Keratinocyte (primary cell): ENCODE results near the gene KRTAP4-4. TPM values are rescaled to one million over a fixed set of nuclear protein-coding genes. Genes with fewer than 3 reads are reported as not detected.
A peak's percentile ranks its signal among the peaks of the same experiment; 100 is the strongest.
"Not testable (repeated sequence)": the region's sequence is repeated elsewhere in the genome, so short reads cannot be mapped to it uniquely, and the experiment has no call there.

Source experiments
- DNase-seq: peaks from one replicate; pipeline ENCODE4 v3.0.0-alpha.2; 2011; ENCODE audit warnings: low read depth, missing footprints, low spot score
- FAIRE-seq: peaks from 2 replicates; lab custom pipeline; 2011; peaks lifted over from hg19 to GRCh38; lab: Jason Lieb, UNC
- H2AFZ ChIP-seq: 2 replicates; pipeline ENCODE4 v1.6.0; 2012; ENCODE audit warnings: low read length, control low read depth, inconsistent platforms; ENCODE audit not compliant: control insufficient read depth
- H3K27ac ChIP-seq: 2 replicates; pipeline ENCODE4 v1.5.1; 2011; ENCODE audit warnings: low read length; ENCODE audit not compliant: control insufficient read depth, insufficient read depth
- H3K27me3 ChIP-seq: 3 replicates; pipeline ENCODE4 v1.6.0; 2011; ENCODE audit warnings: low read length; ENCODE audit not compliant: control insufficient read depth, insufficient read depth; ENCODE audit errors: extremely low read depth
- H3K36me3 ChIP-seq, 2 experiments: 2 replicates in 1 of 2; 3 replicates in 1 of 2; pipeline ENCODE4 v1.5.1; 2011; ENCODE audit warnings: low read length in 2 of 2, mild to moderate bottlenecking in 1 of 2; ENCODE audit not compliant: control insufficient read depth in 2 of 2, insufficient read depth in 2 of 2; ENCODE audit errors: extremely low read depth in 1 of 2
- H3K4me1 ChIP-seq: 3 replicates; pipeline ENCODE4 v1.5.1; 2011; ENCODE audit warnings: low read length; ENCODE audit not compliant: control insufficient read depth, insufficient read depth; ENCODE audit errors: extremely low read depth
- H3K4me2 ChIP-seq: 3 replicates; pipeline ENCODE4 v1.6.0; 2011; ENCODE audit warnings: low read depth, low read length; ENCODE audit not compliant: control insufficient read depth, insufficient read depth; ENCODE audit errors: extremely low read depth
- H3K4me3 ChIP-seq, 3 experiments: fragments of 200-600 bp in 1 of 3; sonication (generic) in 1 of 3; 2 replicates in 2 of 3; 3 replicates in 1 of 3; pipeline ENCODE4 v1.5.1; 2011 to 2016; ENCODE audit warnings: low read length in 3 of 3, mild to moderate bottlenecking in 3 of 3, control low read depth in 2 of 3, inconsistent platforms in 1 of 3, low read depth in 1 of 3, mixed read lengths in 1 of 3, mixed run types in 1 of 3, moderate library complexity in 1 of 3; ENCODE audit not compliant: control insufficient read depth in 2 of 3, insufficient read depth in 2 of 3; ENCODE audit errors: extremely low read depth in 1 of 3
- H3K79me2 ChIP-seq: 2 replicates; pipeline ENCODE4 v1.6.0; 2012; ENCODE audit warnings: low read length; ENCODE audit not compliant: control insufficient read depth, insufficient read depth
- H3K9ac ChIP-seq: 3 replicates; pipeline ENCODE4 v1.6.0; 2011; ENCODE audit warnings: low read length; ENCODE audit not compliant: control insufficient read depth, insufficient read depth; ENCODE audit errors: extremely low read depth
- H3K9me1 ChIP-seq: 3 replicates; pipeline ENCODE4 v1.6.0; 2011; ENCODE audit warnings: low read length; ENCODE audit not compliant: control insufficient read depth, insufficient read depth; ENCODE audit errors: extremely low read depth
- H3K9me3 ChIP-seq: 2 replicates; pipeline ENCODE4 v1.5.1; 2012; ENCODE audit warnings: low read depth, low read length; ENCODE audit not compliant: control insufficient read depth
- H4K20me1 ChIP-seq: 3 replicates; pipeline ENCODE4 v1.6.0; 2011; ENCODE audit warnings: low read length; ENCODE audit not compliant: control insufficient read depth, insufficient read depth; ENCODE audit errors: extremely low read depth
- EZH2 ChIP-seq: IDR thresholded peaks from one replicate; pipeline ENCODE4 v1.6.1; 2012; ENCODE audit warnings: inconsistent platforms, mild to moderate bottlenecking, low read length, moderate library complexity
- dilution Hi-C: fragments of 300-500 bp; cut with MboI; formaldehyde crosslinking; loops from one replicate; pipeline ENCODE4 v1.7.0; 2020; ENCODE audit warnings: low sequenced_read_pairs; ENCODE audit not compliant: extremely low pct_ligation_motif_present
- polyA plus RNA-seq, 5 experiments: library from polyadenylated mRNA; depleted of rRNA in 3 of 5; stranded (reverse) in 3 of 5; stranded (forward) in 1 of 5; unstranded in 1 of 5; fragments of >200 nt; gene quantifications; 1 replicate in 1 of 5; 2 replicates in 3 of 5; 3 replicates in 1 of 5; pipeline versions ENCODE4 v1.2.1 to v1.2.3, GENCODE V29; 2011 to 2012; ENCODE audit warnings: missing spikeins in 2 of 5, low read depth in 1 of 5, low replicate concordance in 1 of 5
- TF ChIP-seq, protein P1 (sequence below), 3 experiments: IDR thresholded peaks in 1 of 3; conservative IDR thresholded peaks in 1 of 3; optimal IDR thresholded peaks in 1 of 3; 2 replicates in 2 of 3; 3 replicates in 1 of 3; pipeline versions ENCODE3 to v1.5.1; 2011; ENCODE audit warnings: low read length in 3 of 3, mild to moderate bottlenecking in 3 of 3, moderate library complexity in 2 of 3, control low read depth in 1 of 3, inconsistent platforms in 1 of 3; ENCODE audit not compliant: insufficient read depth in 2 of 3; ENCODE audit errors: extremely low read depth in 1 of 3

The KRTAP4-4 gene
- polyA plus RNA-seq, 1 donor (not counting 4 experiments of a cell fraction or from before 2014, with no cell fraction given), result not detected

DNA sequence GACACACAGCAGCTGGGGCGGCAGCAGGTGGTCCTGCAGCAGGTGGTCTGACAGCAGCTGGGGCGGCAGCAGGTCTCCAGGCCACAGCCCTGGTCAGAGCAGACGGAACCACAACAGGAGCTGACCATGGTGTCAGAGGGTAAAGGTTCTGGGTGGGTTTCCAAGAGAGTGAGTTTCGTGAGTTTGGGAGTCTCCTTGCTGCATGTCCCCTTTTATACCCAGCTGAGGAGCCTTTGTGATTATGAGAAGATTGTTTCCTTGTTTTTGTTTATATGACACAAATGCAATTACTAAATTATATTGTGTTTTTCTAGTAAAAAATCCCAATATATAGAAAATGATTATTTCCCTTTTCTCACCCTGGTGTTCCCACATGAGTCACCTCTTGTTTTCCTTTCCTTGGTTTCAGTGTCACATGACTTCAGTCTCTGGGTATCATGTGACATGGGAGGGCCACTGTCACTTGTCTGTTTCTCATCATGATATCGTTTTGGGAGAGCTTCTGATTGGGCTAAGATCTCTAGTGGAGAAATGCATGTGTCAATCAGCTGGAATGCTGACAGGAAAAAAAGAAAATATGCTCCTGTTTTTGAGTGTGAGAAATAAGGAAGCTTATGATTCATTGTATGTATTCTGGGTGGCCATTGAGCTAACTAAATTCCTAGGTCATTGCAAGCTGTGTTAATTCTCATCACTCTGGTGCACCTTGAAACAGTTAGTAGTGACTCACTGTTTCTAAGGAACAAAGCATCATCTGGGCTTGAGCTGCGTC lies 20.0 kb downstream of the KRTAP4-4 start, which contains the start of gene KRTAP4-6:
KRTAP4-6 (minus strand) TSS at position 185 of the 772 bp plus-strand sequence; CDS start at position 128, 57 bp downstream.
- Histone ChIP-seq H4K20me1 (no peaks in the 10 kb centered on the region), H3K4me3 (no peak within 1 kb of the TSS), H3K4me1 (peaks cover 8% of the 10 kb centered on the region), H3K27me3 (no peaks in the 10 kb centered on the region), H3K9me1 (no peaks in the 10 kb centered on the region), H3K27ac (peak within 1 kb of the TSS; percentile 59), H3K9ac (no peak within 1 kb of the TSS), H2AFZ (no peak within 1 kb of the TSS), H3K36me3 (no peaks in the 10 kb centered on the region), H3K79me2 (no peaks in the 10 kb centered on the region), H3K4me2 (peak within 1 kb of the TSS; percentile 11), H3K9me3 (peaks cover 8% of the 10 kb centered on the region)
- dilution Hi-C loops, result no loop called here
- no peak for TF ChIP-seq EZH2
- TF ChIP-seq, protein P1, sequence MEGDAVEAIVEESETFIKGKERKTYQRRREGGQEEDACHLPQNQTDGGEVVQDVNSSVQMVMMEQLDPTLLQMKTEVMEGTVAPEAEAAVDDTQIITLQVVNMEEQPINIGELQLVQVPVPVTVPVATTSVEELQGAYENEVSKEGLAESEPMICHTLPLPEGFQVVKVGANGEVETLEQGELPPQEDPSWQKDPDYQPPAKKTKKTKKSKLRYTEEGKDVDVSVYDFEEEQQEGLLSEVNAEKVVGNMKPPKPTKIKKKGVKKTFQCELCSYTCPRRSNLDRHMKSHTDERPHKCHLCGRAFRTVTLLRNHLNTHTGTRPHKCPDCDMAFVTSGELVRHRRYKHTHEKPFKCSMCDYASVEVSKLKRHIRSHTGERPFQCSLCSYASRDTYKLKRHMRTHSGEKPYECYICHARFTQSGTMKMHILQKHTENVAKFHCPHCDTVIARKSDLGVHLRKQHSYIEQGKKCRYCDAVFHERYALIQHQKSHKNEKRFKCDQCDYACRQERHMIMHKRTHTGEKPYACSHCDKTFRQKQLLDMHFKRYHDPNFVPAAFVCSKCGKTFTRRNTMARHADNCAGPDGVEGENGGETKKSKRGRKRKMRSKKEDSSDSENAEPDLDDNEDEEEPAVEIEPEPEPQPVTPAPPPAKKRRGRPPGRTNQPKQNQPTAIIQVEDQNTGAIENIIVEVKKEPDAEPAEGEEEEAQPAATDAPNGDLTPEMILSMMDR (optimal IDR thresholded peaks at IDR 0.05 in 1 of 3, IDR thresholded peaks at IDR 0.05 in 1 of 3, conservative IDR thresholded peaks at IDR 0.05 in 1 of 3; ENCODE audit: extremely low read depth in 1 of 3, insufficient read depth in 2 of 3, low read length in 3 of 3), result no peak
- peak; percentile 91 for DNase-seq
- peak; percentile 97 for FAIRE-seq

DNA sequence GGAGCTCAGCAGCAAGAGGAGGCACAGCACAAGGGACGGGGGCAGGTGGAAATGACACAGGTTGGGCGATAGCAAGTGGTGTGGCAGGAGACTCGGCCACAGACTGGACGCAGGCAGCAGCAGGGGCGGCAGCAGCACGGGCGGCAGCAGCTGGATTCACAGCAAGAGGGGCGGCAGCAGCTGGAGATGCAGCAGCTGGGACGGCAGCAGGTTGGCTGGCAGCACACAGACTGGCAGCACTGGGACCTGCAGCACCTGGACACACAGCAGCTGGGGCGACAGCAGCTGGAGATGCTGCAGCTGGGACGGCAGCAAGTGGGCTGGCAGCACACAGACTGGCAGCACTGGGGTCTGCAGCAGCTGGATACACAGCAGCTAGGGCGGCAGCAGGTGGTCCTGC lies 20.7 kb downstream of the KRTAP4-4 start:
- H3K36me3 ChIP-seq, DNase-seq, H3K9me1 ChIP-seq, FAIRE-seq, H3K4me1 ChIP-seq, H4K20me1 ChIP-seq, H2AFZ ChIP-seq, H3K9me3 ChIP-seq, H3K4me2 ChIP-seq, H3K4me3 ChIP-seq, H3K9ac ChIP-seq, H3K79me2 ChIP-seq, dilution Hi-C loops, H3K27me3 ChIP-seq: not testable (repeated sequence)
- H3K27ac ChIP-seq, result peak overlapping the region; percentile 59
